ENCODE results near the gene SLC27A4.

GRCh38 chr9:128325629-128326028 lies 14.7 kb upstream of the SLC27A4 start:
- no peak for TF ChIP-seq CTCF (IDR thresholded peaks at IDR 0.05)
- TF ChIP-seq EP300 (IDR thresholded peaks at IDR 0.05): no peak

Measured in ovary (tissue), 3 donors.